ENCODE results near the gene BAX. TPM values are rescaled to one million over a fixed set of nuclear protein-coding genes. Genes with fewer than 3 reads are reported as not detected.
"Not testable (repeated sequence)": the region's sequence is repeated elsewhere in the genome, so short reads cannot be mapped to it uniquely, and the experiment has no call there.

Gene BAX
- total RNA-seq, 1 experiment from 2014 or later: 49.1 TPM

DNA sequence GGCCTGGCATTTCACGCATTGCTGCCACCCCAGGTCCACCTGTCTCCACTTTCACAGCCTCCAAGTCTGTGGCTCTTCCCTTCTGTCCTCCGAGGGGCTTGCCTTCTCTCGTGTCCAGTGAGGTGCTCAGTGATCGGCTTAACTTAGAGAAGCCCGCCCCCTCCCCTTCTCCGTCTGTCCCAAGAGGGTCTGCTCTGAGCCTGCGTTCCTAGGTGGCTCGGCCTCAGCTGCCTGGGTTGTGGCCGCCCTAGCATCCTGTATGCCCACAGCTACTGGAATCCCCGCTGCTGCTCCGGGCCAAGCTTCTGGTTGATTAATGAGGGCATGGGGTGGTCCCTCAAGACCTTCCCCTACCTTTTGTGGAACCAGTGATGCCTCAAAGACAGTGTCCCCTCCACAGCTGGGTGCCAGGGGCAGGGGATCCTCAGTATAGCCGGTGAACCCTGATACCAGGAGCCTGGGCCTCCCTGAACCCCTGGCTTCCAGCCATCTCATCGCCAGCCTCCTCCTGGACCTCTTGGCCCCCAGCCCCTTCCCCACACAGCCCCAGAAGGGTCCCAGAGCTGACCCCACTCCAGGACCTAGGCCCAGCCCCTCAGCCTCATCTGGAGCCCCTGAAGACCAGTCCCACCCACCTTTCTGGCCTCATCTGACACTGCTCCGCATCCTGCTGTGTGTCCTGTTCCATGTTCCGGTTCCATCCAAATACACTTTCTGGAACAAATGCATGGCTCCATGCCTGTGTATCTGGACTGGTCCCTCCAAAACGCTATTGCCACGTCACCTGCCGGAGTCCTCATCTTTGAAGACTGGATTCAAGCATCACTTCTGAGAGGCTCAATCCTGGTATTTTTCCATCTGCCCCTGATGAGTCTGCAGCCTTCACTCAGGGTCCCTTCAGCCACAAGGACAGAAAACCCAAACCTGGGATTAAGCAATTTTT lies 31.9 kb upstream of the BAX start:
- Histone ChIP-seq H3K27me3 (no peaks in the 10 kb centered on the region), H3K27ac (no peak overlapping the region), H3K4me3 (no peak overlapping the region), H3K36me3 (peaks cover 9% of the 10 kb centered on the region), H3K9me3 (replicated peaks) (no peaks in the 10 kb centered on the region), H3K4me1 (peaks cover 7% of the 10 kb centered on the region; the same call in 1 of the 2 replicates)
- DNase-seq: no peak

- Histone ChIP-seq H3K27me3 (no peaks in the 10 kb centered on the region), H3K4me1 (peaks cover 7% of the 10 kb centered on the region; the same call in 1 of the 2 replicates), H3K9me3 (replicated peaks) (no peaks in the 10 kb centered on the region), H3K4me3 (no peak overlapping the region), H3K27ac (no peak overlapping the region), H3K36me3 (peaks cover 2% of the 10 kb centered on the region)
- DNase-seq: peak in 1 of 2 experiments; percentile 34
Measured at GRCh38 chr19:48925240-48925843, 29.3 kb upstream of the BAX start.

DNA sequence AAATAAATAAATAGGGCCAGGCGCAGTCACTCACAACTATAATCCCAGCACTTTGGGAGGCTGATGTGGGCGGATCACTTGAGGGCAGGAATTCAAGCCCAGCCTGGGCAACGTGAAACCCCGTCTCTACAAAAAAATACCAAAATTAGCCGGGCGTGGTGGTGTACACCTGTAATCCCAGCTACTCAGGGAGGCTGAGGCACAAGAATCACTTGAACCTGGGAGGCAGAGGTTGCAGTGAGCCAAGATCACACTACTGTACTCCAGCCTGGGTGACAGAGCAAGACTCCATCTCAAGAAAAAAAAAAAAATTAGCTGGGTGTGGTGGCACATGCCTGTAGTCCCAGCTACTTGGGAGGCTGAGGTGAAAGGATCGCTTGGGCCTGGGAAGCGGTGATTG lies 28.8 kb upstream of the BAX start:
- H3K4me1 ChIP-seq; H3K27me3 ChIP-seq; H3K4me3 ChIP-seq; H3K36me3 ChIP-seq; DNase-seq; H3K27ac ChIP-seq; H3K9me3 ChIP-seq (replicated peaks): not testable (repeated sequence)

GRCh38 chr19:48926909-48927308 lies 27.8 kb upstream of the BAX start:
- no peak for DNase-seq
- Histone ChIP-seq H3K36me3 (no peaks in the 10 kb centered on the region; the same call in 1 of the 2 replicates), H3K9me3 (replicated peaks) (no peaks in the 10 kb centered on the region), H3K4me3 (no peak overlapping the region), H3K27me3 (no peaks in the 10 kb centered on the region), H3K27ac (no peak overlapping the region), H3K4me1 (peaks cover 7% of the 10 kb centered on the region; the same call in 1 of the 2 replicates)

DNA sequence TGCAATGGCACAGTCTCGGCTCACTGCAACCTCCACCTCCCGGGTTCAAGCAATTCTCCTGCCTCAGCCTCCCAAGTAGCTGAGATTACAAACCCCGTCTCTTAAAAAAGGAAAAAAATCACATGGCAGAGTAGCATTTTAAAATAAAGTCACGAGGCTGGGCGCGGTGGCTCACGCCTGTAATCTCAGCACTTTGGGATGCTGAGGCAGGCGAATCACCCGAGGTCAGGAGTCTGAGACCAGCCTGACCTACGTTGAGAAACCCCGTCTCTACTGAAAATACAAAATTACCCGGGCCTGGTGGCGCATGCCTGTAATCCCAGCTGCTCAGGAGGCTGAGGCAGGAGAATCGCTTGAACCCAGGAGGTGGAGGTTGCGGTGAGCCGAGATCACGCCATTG lies 27.0 kb upstream of the BAX start:
- not testable (repeated sequence) for H3K9me3 ChIP-seq (replicated peaks); H3K36me3 ChIP-seq; H3K27ac ChIP-seq

DNA sequence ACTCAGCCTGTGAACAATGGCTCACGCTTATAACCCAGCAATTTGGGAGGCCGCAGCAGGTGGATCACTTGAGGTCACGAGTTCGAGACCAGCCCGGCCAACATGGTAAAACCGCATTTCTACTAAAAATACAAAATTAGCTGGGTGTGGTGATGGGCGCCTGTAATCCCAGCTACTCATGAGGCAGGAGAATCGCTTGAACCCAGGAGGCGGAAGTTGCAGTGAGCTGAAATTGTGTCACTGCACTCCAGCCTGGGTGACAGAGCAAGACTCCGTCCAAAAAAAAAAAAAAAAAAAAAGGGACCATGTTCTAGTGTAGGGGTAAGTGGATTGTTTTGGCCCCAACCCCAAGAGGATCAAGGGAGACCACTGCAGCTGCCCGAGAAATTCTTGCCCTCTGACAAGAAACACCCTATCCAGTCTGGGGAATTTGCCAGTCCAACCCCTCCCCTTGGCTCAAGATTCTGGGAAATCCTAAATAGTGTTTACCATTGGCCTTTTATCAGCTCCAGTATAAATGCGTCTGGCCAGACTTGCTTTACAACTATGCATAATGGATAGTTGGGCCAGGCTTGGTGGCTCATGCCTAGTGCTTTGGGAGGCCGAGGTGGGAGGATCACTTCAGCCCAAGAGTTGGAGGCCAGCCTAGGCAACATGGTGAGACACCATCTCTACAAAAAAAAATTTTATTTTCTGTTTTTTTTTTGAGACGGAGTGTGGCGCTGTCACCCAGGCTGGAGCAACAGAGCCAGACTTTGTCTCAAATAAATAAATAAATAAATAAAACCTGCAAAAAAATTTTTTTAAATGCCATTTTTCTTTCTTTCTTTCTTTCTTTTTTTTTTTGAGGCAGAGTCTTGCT lies 26.3 kb upstream of the BAX start:
- Histone ChIP-seq H3K27me3 (no peaks in the 10 kb centered on the region), H3K27ac (no peak overlapping the region), H3K36me3 (no peaks in the 10 kb centered on the region; the same call in 1 of the 2 replicates), H3K4me3 (no peak overlapping the region), H3K9me3 (replicated peaks) (no peaks in the 10 kb centered on the region), H3K4me1 (peaks cover 7% of the 10 kb centered on the region; the same call in 1 of the 2 replicates)
- peak; percentile 53 to 57 for DNase-seq

More for the DNA sequence above, 27.0 kb upstream of the BAX start:
- H3K4me1 ChIP-seq, H3K27me3 ChIP-seq, DNase-seq, H3K4me3 ChIP-seq: not testable (repeated sequence)

GRCh38 chr19:48933382-48933932 lies 21.2 kb upstream of the BAX start, which contains the start of gene DHDH:
DHDH (plus strand) TSS chr19:48933699; CDS start chr19:48933722, 23 bp downstream.
- Histone ChIP-seq H3K27me3 (no peaks in the 10 kb centered on the region), H3K27ac (no peak within 1 kb of the TSS), H3K9me3 (replicated peaks) (no peaks in the 10 kb centered on the region), H3K4me3 (peak within 1 kb of the TSS; percentile 53), H3K36me3 (no peaks in the 10 kb centered on the region), H3K4me1 (no peaks in the 10 kb centered on the region)
- DNase-seq: peak; percentile 63 to 80

DNA sequence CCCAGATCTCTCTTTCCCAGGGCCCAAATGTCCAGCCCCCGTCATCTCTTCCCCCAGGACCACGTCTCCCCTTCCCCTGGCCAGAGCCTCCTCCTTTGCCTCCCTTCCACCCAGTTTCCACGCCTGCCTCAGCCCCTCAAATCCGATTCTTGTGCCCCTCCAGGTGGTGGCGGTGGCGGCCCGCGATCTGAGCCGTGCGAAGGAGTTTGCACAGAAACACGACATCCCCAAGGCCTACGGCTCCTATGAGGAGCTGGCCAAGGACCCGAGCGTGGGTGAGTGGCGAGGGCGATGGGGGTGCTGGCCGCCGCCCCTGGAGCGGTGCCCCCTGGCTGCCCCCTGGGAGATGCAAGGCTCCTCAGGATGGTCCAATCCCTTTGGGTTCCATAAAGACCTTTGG lies 19.8 kb upstream of the BAX start:
- no peaks in the 10 kb centered on the region for H3K9me3 ChIP-seq (replicated peaks)
- H3K4me3 ChIP-seq: no peak overlapping the region
- no peak overlapping the region for H3K27ac ChIP-seq
- no peaks in the 10 kb centered on the region for H3K27me3 ChIP-seq
- H3K36me3 ChIP-seq: no peaks in the 10 kb centered on the region
- DNase-seq: no peak
- H3K4me1 ChIP-seq: no peaks in the 10 kb centered on the region

GRCh38 chr19:48935864-48936263 lies 18.8 kb upstream of the BAX start:
- Histone ChIP-seq H3K27me3 (no peaks in the 10 kb centered on the region), H3K9me3 (replicated peaks) (no peaks in the 10 kb centered on the region), H3K4me3 (no peak overlapping the region), H3K36me3 (no peaks in the 10 kb centered on the region), H3K27ac (no peak overlapping the region), H3K4me1 (no peaks in the 10 kb centered on the region)
- DNase-seq: no peak

DNA sequence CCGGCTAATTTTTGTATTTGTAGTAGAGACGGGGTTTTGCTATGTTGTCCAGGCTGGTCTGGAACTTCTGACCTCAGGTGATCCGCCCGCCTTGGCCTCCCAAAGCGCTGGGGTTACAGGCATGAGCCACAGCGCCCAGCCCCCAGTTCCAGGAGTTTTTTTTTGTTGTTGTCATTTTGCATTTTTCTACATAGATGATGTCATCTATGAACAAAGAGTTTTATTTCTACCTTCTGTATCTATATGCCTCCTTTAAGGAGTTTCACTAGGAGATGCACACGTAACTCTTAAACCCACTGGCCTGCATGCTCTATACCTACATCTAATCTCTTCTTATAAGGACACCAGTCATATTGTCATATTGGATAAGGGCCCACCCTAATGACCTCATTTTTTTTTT lies 16.4 kb upstream of the BAX start:
- Histone ChIP-seq H3K27me3 (no peaks in the 10 kb centered on the region), H3K27ac (no peak overlapping the region), H3K4me3 (no peak overlapping the region), H3K4me1 (no peaks in the 10 kb centered on the region), H3K9me3 (replicated peaks) (no peaks in the 10 kb centered on the region), H3K36me3 (no peaks in the 10 kb centered on the region)
- no peak for DNase-seq

DNA sequence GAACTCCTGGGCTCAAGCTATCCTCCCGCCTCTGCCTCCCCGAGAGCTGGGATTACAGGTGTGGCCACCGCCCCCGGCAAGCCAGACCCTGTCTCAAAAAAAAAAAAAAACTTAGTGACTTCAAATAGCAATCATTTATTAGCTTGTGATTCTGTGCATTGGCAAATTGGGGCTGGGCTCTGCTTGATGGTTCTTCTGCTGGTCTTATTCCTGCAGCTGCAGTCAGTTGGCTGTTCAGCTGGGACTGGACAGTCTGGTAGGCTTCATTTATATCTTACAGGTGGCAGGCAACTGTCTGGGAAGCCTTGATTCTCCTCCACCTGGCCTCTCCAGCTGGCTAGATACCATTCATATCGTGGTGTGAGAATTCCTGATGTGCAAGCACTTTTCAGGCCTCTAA lies 13.8 kb upstream of the BAX start:
- Histone ChIP-seq H3K4me3 (no peak overlapping the region), H3K4me1 (no peaks in the 10 kb centered on the region), H3K27me3 (no peaks in the 10 kb centered on the region), H3K27ac (no peak overlapping the region), H3K9me3 (replicated peaks) (no peaks in the 10 kb centered on the region), H3K36me3 (no peaks in the 10 kb centered on the region)
- DNase-seq: no peak

DNA sequence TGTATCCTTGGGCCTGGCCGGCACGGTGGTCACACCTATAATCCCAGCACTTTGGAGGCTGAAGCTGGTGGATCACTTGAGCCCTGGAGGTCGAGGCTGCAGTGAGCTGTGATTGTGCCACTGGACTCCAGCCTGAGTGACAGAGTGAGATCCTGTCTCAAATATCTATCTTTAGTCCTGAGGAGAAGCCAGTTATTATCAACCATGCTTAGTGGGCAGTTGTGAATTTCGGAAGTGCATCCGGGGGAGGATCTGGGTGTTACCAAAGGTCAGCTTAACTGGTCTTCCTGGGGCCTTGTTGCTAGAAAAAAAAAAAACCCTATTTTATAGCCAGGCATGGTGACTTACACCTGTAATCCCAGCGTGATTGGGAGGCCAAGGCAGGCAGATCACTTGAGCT lies 11.6 kb upstream of the BAX start:
- H3K27ac ChIP-seq: no peak overlapping the region
- H3K4me1 ChIP-seq: no peaks in the 10 kb centered on the region
- no peak for DNase-seq
- H3K36me3 ChIP-seq: no peaks in the 10 kb centered on the region
- H3K9me3 ChIP-seq (replicated peaks): no peaks in the 10 kb centered on the region; the same call in 1 of the 2 replicates
- no peak overlapping the region for H3K4me3 ChIP-seq
- no peaks in the 10 kb centered on the region for H3K27me3 ChIP-seq

GRCh38 chr19:48945415-48945814 lies 9.3 kb upstream of the BAX start:
- H3K4me1 ChIP-seq: no peaks in the 10 kb centered on the region
- no peaks in the 10 kb centered on the region for H3K27me3 ChIP-seq
- H3K27ac ChIP-seq: no peak overlapping the region
- no peak for DNase-seq
- no peaks in the 10 kb centered on the region; the same call in 1 of the 2 replicates for H3K9me3 ChIP-seq (replicated peaks)
- no peak overlapping the region for H3K4me3 ChIP-seq
- no peaks in the 10 kb centered on the region for H3K36me3 ChIP-seq

GRCh38 chr19:48945817-48946216 lies 8.9 kb upstream of the BAX start:
- Histone ChIP-seq H3K36me3 (no peaks in the 10 kb centered on the region), H3K27me3 (no peaks in the 10 kb centered on the region)

More at GRCh38 chr19:48945817-48946216, 8.9 kb upstream of the BAX start:
- Histone ChIP-seq H3K9me3 (replicated peaks) (no peaks in the 10 kb centered on the region; the same call in 1 of the 2 replicates), H3K4me1 (no peaks in the 10 kb centered on the region), H3K27ac (no peak overlapping the region), H3K4me3 (no peak overlapping the region)
- no peak for DNase-seq
